ENCODE results near the gene PACSIN1. TPM values are rescaled to one million over a fixed set of nuclear protein-coding genes. Genes with fewer than 3 reads are reported as not detected.

PACSIN1 gene
- total and polyA plus RNA-seq, 10 of the 15 experiments (the other 5 are each of a cell fraction or from before 2014, with no cell fraction given): 0.50 to 9.4 (median 2.8) TPM

GRCh38 chr6:34528996-34529664 lies 63.3 kb downstream of the PACSIN1 start:
- Histone ChIP-seq H3K4me2 (ENCODE audit: control insufficient read depth, insufficient read depth) (no peak overlapping the region), H3K36me3 (ENCODE audit: control insufficient read depth in 2 of 2, insufficient read depth in 2 of 2, low read length in 1 of 2) (no peaks in the 10 kb centered on the region), H3K27ac (ENCODE audit: control insufficient read depth, insufficient read depth) (no peak overlapping the region), H2AFZ (ENCODE audit: control insufficient read depth, low read depth, low read length) (no peak overlapping the region), H3K9me3 (replicated peaks; ENCODE audit: control insufficient read depth, insufficient read depth, low read length) (no peaks in the 10 kb centered on the region), H3K9ac (ENCODE audit: control insufficient read depth, insufficient read depth, low read length) (no peak overlapping the region), H4K20me1 (ENCODE audit: control insufficient read depth, insufficient read depth) (no peaks in the 10 kb centered on the region), H3K27me3 (replicated peaks in 1 of 2; ENCODE audit: control insufficient read depth in 2 of 2, insufficient read depth in 2 of 2, low read length in 1 of 2) (no peaks in the 10 kb centered on the region), H3K4me3 (no peak overlapping the region), H3K4me1 (ENCODE audit: control insufficient read depth, insufficient read depth, low read length) (no peaks in the 10 kb centered on the region), H3K79me2 (ENCODE audit: control insufficient read depth, insufficient read depth, low read length) (no peaks in the 10 kb centered on the region)
- no peak for ATAC-seq
- 46% methylated on average over 8 of the region's 8 CpGs for WGBS (ENCODE audit: insufficient coverage, insufficient replicate concordance, low lambda C conversion rate, missing lambda C conversion rate)
- BruUV-seq (replicated peaks): no TSS peak
- RAD21 ChIA-PET (ENCODE audit: unreplicated experiment): no interaction called here
- FAIRE-seq: no peak
- SMC1A ChIA-PET (ENCODE audit: uncharacterized antibody, unreplicated experiment): no interaction called here
- TF ChIP-seq NFYA (IDR thresholded peaks at IDR 0.05; ENCODE audit: borderline replicate concordance, low read depth, low read length) (no peak), NR2C2 (IDR thresholded peaks at IDR 0.05; ENCODE audit: borderline replicate concordance, control insufficient read depth, insufficient read length, low read depth) (no peak), ZNF622 (IDR thresholded peaks at IDR 0.05) (no peak)
- in situ Hi-C loops (cut with MboI) (no loop called here), intact Hi-C loops (cut with micrococcal nuclease; ENCODE audit: unreplicated experiment) (loop anchor here (5.0 kb wide), 1 partner anchor 613 kb away; the partner anchor contains the start of gene TCP11)
- POLR2A ChIA-PET: no interaction called here
- DNase-seq (ENCODE audit: low read depth, low spot score): no peak
- CTCF ChIA-PET: no interaction called here

DNA sequence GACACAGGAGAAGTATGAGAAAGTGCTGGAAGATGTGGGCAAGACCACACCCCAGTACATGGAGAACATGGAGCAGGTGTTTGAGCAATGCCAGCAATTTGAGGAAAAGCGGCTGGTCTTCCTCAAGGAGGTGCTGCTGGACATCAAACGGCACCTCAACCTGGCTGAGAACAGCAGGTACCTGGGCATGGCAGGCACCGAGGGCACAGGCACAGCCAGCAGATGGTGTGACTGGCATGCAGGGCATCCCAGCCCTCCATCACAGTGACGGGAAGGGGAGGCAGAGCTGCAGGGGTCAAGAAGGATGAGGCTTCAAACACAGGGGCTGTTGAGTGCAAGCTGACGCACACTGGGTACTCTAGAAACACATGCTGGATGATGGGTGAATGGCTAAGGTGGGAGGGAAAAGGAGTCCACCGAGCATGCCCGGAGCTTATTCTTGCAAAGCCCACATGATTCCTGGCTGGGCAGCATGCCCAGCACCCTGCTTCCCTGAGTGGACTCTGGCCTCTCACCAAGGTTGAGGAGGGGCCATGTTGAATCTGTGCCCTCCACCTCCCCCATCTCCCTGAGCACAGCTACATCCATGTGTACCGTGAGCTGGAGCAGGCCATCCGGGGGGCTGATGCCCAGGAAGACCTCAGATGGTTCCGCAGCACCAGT lies 63.9 kb downstream of the PACSIN1 start:
- no peak overlapping the region for H3K4me3 ChIP-seq
- no peaks in the 10 kb centered on the region for H3K36me3 ChIP-seq (ENCODE audit: control insufficient read depth in 2 of 2, insufficient read depth in 2 of 2, low read length in 1 of 2)
- BruUV-seq (replicated peaks): no TSS peak
- ATAC-seq (no peak), FAIRE-seq (no peak), DNase-seq (ENCODE audit: low read depth, low spot score) (no peak)
- H2AFZ ChIP-seq (ENCODE audit: control insufficient read depth, low read depth, low read length): no peak overlapping the region
- in situ Hi-C loops (cut with MboI): no loop called here
- H3K9me3 ChIP-seq (replicated peaks; ENCODE audit: control insufficient read depth, insufficient read depth, low read length): no peaks in the 10 kb centered on the region
- WGBS (ENCODE audit: insufficient coverage, insufficient replicate concordance, low lambda C conversion rate, missing lambda C conversion rate): 51% methylated on average over 10 of the region's 10 CpGs
- RAD21 ChIA-PET (ENCODE audit: unreplicated experiment): no interaction called here
- intact Hi-C loops (cut with micrococcal nuclease; ENCODE audit: unreplicated experiment): loop anchor here (5.0 kb wide), 1 partner anchor 613 kb away; the partner anchor contains the start of gene TCP11
- TF ChIP-seq RBBP5 (conservative IDR thresholded peaks at IDR 0.05) (no peak), CTCF (IDR thresholded peaks at IDR 0.05 in 2 of 3, conservative IDR thresholded peaks at IDR 0.05 in 1 of 3; ENCODE audit: control insufficient read depth in 2 of 3, extremely low read depth in 1 of 3, insufficient read depth in 1 of 3, low read depth in 3 of 3, low read length in 3 of 3) (peak in 1 of 3 experiments; percentile 12; a peak in 1 of 6 replicates), NR2F1 (conservative IDR thresholded peaks at IDR 0.05) (no peak)
- TF ChIP-seq, protein P1, sequence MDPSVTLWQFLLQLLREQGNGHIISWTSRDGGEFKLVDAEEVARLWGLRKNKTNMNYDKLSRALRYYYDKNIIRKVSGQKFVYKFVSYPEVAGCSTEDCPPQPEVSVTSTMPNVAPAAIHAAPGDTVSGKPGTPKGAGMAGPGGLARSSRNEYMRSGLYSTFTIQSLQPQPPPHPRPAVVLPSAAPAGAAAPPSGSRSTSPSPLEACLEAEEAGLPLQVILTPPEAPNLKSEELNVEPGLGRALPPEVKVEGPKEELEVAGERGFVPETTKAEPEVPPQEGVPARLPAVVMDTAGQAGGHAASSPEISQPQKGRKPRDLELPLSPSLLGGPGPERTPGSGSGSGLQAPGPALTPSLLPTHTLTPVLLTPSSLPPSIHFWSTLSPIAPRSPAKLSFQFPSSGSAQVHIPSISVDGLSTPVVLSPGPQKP (IDR thresholded peaks at IDR 0.05; ENCODE audit: low read depth, low read length): no peak
- H3K4me2 ChIP-seq (ENCODE audit: control insufficient read depth, insufficient read depth): no peak overlapping the region
- SMC1A ChIA-PET (ENCODE audit: uncharacterized antibody, unreplicated experiment): no interaction called here
- CTCF ChIA-PET: no interaction called here
- no peaks in the 10 kb centered on the region for H3K79me2 ChIP-seq (ENCODE audit: control insufficient read depth, insufficient read depth, low read length)
- H4K20me1 ChIP-seq (ENCODE audit: control insufficient read depth, insufficient read depth): no peaks in the 10 kb centered on the region
- no peaks in the 10 kb centered on the region for H3K4me1 ChIP-seq (ENCODE audit: control insufficient read depth, insufficient read depth, low read length)
- no peaks in the 10 kb centered on the region for H3K27me3 ChIP-seq (replicated peaks in 1 of 2; ENCODE audit: control insufficient read depth in 2 of 2, insufficient read depth in 2 of 2, low read length in 1 of 2)
- POLR2A ChIA-PET: no interaction called here
- H3K9ac ChIP-seq (ENCODE audit: control insufficient read depth, insufficient read depth, low read length): no peak overlapping the region
- no peak overlapping the region for H3K27ac ChIP-seq (ENCODE audit: control insufficient read depth, insufficient read depth)

Measured in GM12878 (cell line).